G401.6 (cell line): Measurements from ENCODE around the gene RAD54L.
"Not testable (repeated sequence)": the region's sequence is repeated elsewhere in the genome, so short reads cannot be mapped to it uniquely, and the experiment has no call there.

ENCODE experiments used
- FAIRE-seq: peaks from 2 replicates; lab custom pipeline; 2012; peaks lifted over from hg19 to GRCh38; lab: Jason Lieb, UNC

RAD54L gene

GRCh38 chr1:46247436-46248121 is at the start of gene RAD54L:
Gene RAD54L (plus strand): TSS chr1:46247763. CDS start chr1:46248406, 643 bp downstream.
- FAIRE-seq, result peak; percentile 84

DNA sequence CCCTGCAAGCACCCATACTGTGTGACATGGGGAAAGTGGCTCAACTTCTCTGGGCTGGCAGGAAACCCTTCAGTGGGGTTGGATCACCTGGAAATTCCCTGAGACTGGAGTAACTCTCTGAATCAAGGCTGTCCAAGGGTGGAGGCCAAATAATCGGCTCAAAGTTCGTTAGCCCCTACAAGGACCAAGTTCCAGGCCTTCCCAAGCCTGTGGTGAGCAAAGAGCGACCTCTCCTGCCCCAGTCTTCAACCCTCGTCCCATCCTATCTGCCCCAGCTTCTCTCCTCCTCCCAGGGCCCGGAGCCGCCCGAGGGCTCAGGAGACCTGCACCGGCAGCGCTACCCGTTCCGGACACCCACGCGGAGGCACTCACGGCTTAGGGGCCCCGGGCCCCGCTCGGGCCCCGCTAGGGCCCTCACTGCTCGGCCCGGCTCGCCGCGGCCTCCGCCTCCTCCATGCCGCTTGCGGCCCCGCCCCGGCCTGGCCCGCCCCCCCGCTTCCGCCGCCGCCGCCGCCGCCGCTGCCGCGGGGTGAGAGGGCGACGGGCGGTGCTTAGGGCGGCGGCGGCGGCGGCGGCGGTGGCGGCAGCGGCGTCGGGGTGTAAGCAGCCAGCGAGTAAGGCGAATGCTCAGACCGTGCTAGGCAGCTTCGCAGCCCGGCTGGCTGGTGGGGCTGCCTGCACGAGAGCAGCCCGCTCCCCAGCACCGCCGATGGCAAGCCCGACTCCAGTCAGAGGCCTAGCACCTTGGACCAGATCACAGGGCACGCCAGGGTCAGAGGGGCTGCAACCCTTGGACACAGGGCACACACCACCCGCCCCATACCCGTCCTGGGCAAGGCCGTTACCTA is 49.4 kb upstream of the RAD54L start, which contains the start of gene POMGNT1:
TSS of gene POMGNT1 (minus strand) at position 471 of the 848 bp plus-strand sequence. CDS start 613 bp downstream, outside the sequence.
- FAIRE-seq, result no peak

GRCh38 chr1:46199233-46199749 is 48.3 kb upstream of the RAD54L start:
- no peak for FAIRE-seq

GRCh38 chr1:46203738-46204405 is 43.7 kb upstream of the RAD54L start:
- no peak for FAIRE-seq

DNA sequence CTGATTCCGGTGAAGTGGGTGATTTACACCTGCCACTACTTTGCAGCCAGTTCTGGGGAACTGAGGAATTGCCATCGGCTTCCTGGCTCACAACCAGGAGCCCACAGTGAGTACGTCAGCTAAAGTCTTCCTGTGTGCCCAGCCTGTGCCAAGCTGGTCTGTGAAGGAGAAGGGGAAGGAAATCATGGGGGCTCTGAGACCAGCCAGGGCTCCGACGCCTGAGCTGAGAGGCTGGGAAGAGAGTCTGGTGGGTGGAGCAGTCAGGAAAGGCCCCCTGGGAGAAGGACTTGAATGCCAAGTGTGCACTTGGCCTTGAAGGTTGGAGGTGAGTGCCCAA is 43.2 kb upstream of the RAD54L start:
- FAIRE-seq, result no peak

- no peak for FAIRE-seq
These were observed 42.4 kb upstream of the RAD54L start for GRCh38 chr1:46205141-46205540.

DNA sequence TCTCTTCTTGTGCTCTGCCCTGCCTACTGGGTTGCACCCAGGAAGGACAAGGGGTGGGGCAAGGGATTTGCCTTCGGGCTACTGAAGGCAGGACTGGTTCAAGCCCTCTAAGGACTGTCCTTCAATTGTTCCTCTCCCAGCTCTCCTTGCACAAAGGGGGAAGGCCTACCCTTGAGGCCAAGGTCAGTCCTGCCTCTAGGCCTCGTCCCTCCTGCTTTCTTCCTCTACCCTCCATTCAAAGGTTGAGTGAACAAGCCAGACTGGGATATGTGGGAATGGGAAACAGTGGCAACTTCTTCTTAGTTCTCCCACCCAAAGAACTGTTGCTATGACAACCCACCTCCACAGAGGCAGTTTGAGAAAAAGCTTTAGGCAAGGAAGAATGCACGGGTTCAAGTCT is 41.8 kb upstream of the RAD54L start:
- no peak for FAIRE-seq

GRCh38 chr1:46206399-46206798 is 41.2 kb upstream of the RAD54L start:
- FAIRE-seq, result no peak

DNA sequence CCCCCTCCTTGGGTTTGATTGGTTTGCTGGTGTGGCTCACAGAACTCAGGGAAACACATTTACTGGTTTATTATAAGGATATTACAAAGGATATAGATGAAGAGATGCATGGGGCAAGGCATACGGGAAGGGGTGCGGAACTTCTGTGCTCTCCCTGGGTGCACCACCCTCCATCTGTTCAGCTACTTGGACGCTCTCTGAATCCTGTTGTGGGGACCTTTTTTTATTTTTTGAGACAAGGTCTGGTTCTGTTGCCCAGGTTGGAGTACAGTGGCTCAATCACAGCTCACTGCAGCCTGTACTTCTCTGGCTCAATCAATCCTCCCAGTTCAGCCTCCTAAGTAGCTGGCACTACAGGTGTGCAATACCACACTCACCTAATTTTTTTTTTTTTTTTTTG is 37.0 kb upstream of the RAD54L start:
- no peak for FAIRE-seq

GRCh38 chr1:46211051-46211450 is 36.5 kb upstream of the RAD54L start:
- peak; percentile 66 for FAIRE-seq

GRCh38 chr1:46215504-46215903 is 32.1 kb upstream of the RAD54L start:
- FAIRE-seq, result no peak

DNA sequence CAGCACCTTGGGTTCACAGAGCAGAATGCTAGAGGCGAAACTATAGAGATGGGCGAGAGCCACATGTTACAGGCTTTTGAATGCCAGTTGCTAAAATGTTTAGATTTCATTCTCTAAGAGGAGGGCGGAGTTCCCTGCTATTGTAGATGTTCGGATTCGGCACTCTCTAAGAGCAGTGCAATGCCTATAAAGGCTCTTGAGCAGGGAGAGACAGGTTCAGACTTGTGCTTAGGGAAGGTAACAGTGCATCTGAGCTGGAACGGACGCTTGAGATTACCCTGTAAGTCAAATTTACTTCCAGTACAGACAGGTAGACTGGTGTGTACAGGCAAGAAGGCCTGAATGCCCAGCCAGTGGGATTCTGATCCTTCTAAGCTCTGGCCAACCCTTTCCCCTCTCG is 29.1 kb upstream of the RAD54L start:
- no peak for FAIRE-seq

DNA sequence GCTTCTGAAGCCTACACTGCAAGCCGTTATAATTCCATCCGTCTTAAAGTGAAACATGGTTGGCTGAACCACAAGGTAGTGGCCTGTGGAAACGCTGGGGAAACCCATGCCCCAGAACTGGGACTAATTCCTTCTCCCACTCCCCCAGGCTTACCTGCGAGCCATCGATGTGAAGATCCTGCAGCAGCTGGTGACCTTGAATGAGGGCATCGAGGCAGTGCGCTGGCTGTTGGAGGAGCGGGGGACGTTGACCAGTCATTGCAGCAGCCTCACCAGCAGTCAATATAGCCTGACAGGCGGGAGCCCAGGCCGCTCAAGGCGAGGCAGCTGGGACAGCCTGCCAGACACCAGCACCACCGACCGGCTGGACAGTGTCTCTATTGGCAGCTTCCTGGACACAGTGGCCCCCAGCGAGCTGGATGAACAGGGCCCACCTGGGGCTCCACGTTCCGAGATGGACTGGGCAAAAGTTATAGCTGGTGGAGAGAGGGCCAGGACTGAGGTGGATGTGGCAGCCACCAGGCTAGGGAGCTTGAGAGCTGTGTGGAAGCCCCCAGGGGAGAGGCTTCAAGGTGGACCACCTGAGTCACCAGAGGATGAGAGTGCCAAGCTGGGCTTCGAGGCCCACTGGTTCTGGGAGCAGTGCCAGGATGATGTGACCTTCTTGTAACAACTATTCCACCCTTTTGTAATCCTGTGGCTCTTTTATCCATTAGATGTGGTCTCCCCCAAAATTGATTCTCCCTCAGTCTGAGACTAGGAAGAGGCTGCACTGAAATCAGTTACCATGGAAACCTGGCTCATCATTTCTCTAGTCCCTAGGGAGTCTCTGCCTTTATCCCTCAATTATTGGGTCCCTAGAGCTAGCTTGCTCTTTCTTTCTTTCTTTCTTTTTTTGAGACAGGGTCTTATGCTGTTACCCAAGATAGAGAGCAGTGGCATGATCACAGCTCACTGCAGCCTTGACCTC is 27.7 kb upstream of the RAD54L start:
- FAIRE-seq, result no peak

- FAIRE-seq, result no peak
These were observed 26.8 kb upstream of the RAD54L start for GRCh38 chr1:46220808-46221207.

DNA sequence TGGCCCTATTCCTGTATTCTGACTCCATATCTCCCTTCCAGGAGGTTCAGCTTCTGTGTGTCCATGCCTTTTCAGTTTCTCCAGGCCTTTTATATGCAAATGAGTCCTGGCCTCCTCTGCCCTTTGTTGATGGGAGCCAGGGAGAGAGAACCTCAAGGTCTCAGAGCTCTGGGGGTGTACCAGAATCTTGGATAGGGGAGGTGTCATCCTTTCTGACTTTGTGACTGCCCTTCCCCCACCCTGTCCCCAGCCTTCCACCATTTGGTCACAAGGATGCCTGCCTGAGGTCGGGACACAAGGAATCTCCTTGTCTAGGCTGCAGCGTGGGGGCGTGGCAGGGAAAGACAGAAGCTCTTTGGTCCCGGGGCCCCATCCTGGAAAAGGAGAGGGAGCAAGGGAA is 25.8 kb upstream of the RAD54L start:
- FAIRE-seq, result no peak

DNA sequence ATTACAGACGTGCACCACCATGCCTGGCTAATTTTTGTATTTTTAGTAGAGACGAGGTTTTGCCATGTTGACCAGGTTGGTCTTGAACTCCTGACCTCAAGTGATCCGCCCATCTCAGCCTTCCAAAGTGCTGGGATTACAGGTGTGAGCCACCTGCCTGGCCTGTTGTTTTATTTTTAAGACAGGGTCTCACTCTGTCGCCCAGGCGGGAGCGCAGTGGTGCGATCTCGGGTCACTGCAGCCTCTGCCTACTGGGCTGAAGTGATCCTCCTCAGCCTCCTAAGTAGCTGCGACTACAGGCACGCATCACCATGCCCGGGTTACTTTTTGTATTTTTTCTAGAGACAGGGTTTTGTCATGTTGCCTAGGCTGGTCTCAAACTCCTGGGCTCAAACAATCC is 24.5 kb upstream of the RAD54L start:
- not testable (repeated sequence) for FAIRE-seq

GRCh38 chr1:46223472-46223943 is 24.1 kb upstream of the RAD54L start:
- peak; percentile 95 for FAIRE-seq

DNA sequence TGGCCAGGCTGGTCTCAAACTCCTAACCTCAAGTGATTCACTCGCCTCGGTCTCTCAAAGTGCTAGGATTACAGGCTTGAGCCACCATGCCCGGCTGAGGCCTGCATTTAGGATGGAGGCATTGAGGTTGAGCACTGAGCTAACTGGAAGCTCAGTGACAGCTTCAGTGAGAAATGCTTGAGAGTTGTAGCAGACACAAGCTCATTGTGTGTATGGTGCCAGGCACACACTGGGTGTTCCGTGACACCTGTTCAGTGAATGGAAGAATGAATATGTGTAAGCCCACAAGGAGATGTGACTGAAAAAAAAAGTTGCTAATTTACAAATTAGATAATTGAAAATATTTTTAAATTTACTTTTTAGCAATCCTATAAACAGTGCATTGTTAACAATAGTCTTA is 22.6 kb upstream of the RAD54L start:
- no peak for FAIRE-seq

GRCh38 chr1:46231231-46231630 is 16.3 kb upstream of the RAD54L start:
- not testable (repeated sequence) for FAIRE-seq

DNA sequence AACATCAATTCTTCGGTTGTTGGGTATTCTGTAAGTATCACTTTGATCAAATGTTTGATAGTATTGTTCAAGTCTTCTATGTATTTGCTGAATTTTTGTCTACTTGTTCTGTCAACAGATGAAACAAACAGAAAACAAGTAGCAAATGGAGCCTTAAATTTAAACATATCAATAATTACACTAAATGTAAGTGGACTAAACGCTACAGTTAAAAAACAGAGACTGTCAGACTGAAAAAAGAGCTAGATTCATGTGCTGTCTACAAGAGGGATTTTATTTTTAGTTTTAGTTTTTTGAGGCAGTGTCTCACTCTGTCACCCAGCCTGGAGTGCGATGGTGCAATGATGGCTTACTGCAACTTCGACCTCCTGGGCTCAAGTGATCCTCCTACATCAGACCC is 10.7 kb upstream of the RAD54L start:
- no peak for FAIRE-seq

- FAIRE-seq, result not testable (repeated sequence)
These were observed 8.7 kb upstream of the RAD54L start for GRCh38 chr1:46238865-46239264.
